ENCODE data around the gene GRM4. TPM values are rescaled to one million over a fixed set of nuclear protein-coding genes. Genes with fewer than 3 reads are reported as not detected.
A peak's percentile ranks its signal among the peaks of the same experiment; 100 is the strongest.

Gene GRM4
- total and polyA plus RNA-seq, 5 donors from 2014 or later, result not detected

DNA sequence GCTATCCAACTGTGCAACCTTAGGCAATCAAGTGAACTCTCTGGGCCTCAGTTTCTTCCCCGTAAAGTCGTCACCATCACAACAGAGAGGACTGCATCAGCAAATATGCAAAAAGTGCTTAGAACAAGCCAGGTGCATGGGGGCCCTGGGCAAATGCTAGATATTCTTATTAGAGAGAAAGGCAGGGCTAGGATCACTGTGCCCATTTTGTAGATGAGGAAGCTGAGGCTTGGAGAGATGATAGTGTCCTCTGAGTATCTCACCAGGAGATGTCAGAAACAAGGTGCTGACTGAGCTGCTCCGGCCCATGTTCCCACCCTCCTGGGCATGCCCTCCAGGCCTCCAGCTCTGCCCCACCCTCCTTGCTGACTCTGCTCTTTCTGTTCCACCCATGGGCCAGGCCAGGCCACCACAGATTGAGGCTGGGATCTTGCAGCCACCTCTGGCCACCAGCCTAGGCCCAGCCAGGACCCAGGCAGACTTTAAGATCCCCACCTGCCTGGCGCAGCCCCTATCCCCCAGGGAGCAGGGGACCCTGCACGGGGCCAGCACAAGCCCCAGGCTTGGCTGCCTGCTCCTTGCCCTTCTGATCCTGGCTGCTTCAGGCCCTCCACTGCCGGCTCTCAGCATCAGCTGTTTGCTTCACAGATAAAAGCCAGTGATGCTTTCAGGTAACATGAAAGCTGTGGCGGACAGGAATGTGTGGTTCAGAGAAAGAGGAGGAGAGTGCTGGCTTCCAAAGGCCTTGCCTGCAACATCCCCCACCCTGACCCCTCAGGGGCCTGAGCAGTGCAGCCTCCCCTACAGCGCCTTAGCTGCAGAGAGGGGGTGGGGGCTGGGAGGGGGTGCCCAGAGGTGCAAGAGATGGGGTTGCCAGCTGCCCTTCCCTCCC, 47.6 kb downstream of the GRM4 start:
- Histone ChIP-seq H3K4me3 (ENCODE audit: low read depth, low read length) (no peak overlapping the region), H3K27me3 (ENCODE audit: control insufficient read depth, insufficient read depth, low read length) (peaks cover 5% of the 10 kb centered on the region), H3K4me1 (ENCODE audit: control insufficient read depth, insufficient read depth, low read length, poor library complexity, severe bottlenecking) (no peaks in the 10 kb centered on the region), H3K9me3 (ENCODE audit: control insufficient read depth in 2 of 2, low read length in 2 of 2) (no peaks in the 10 kb centered on the region), H3K27ac (ENCODE audit: insufficient read depth, low read length, poor library complexity, severe bottlenecking) (no peak overlapping the region), H3K36me3 (ENCODE audit: control insufficient read depth, insufficient read depth, low read length) (no peaks in the 10 kb centered on the region)
- DNase-seq (no peak), ATAC-seq (ENCODE audit: low read depth in 2 of 2) (no peak)
- Mint-ChIP-seq H3K27me3 (peaks cover 12% of the 10 kb centered on the region), H3K4me3 (no peak overlapping the region), H3K4me1 (no peaks in the 10 kb centered on the region), H3K9me3 (peaks cover 0 to 4% (median 0%) of the 10 kb centered on the region in 7 donors), H3K27ac (no peak overlapping the region), H3K36me3 (no peaks in the 10 kb centered on the region)

DNA sequence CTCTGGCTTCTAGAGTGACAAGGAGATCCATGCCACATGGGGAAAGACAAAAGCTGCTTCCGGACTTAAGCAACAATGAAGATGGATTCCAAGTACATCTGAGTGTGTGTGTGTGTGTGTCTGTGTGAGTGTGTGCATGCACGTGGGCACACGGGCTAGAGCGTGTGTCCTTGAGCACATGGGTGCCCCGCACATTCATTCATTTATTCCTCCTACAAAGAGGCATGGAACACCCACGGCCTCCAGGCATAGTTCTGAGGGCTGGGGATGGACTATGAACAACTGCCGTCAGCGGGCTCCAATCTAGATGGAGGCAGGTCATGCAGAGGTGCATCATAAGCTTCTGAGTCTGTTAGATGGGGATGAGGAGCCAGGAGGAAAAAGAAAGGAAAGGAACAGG, 49.1 kb downstream of the GRM4 start:
- no peaks in the 10 kb centered on the region for H3K36me3 ChIP-seq (ENCODE audit: control insufficient read depth, insufficient read depth, low read length)
- H3K36me3 Mint-ChIP-seq, result no peaks in the 10 kb centered on the region
- no peaks in the 10 kb centered on the region for H3K4me1 ChIP-seq (ENCODE audit: control insufficient read depth, insufficient read depth, low read length, poor library complexity, severe bottlenecking)
- no peak for ATAC-seq (ENCODE audit: low read depth in 2 of 2)
- H3K9me3 Mint-ChIP-seq, result peaks cover 0 to 4% (median 0%) of the 10 kb centered on the region in 7 donors
- peaks cover 5% of the 10 kb centered on the region for H3K27me3 ChIP-seq (ENCODE audit: control insufficient read depth, insufficient read depth, low read length)
- peaks cover 15% of the 10 kb centered on the region for H3K27me3 Mint-ChIP-seq
- H3K9me3 ChIP-seq (ENCODE audit: control insufficient read depth in 2 of 2, low read length in 2 of 2), result no peaks in the 10 kb centered on the region
- H3K27ac Mint-ChIP-seq, result peak overlapping the region in 1 of 3 donors; percentile 27
- no peak overlapping the region for H3K4me3 Mint-ChIP-seq
- DNase-seq, result no peak
- no peak overlapping the region for H3K27ac ChIP-seq (ENCODE audit: insufficient read depth, low read length, poor library complexity, severe bottlenecking)
- no peak overlapping the region for H3K4me3 ChIP-seq (ENCODE audit: low read depth, low read length)
- H3K4me1 Mint-ChIP-seq, result no peaks in the 10 kb centered on the region

DNA sequence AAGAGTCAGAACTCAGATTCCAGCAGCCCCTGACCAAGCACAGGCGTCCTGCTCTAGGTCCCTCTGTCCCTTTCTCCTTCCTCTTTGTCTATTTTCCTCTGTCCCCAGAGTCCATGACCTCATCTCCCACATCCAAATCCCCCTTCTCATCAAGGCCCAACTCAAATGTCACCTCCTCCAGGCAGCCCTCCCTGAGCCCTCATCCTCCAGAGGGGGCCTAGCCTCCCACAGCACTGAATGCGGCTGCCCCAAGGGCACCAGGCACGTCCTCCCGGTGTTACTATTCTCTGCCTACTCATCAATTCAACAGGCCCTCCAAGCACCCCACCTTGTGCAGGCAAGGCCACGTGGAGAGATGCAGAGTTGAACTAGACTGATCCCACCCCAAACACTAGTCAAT, 49.7 kb downstream of the GRM4 start:
- peaks cover 15% of the 10 kb centered on the region for H3K27me3 Mint-ChIP-seq
- H3K36me3 Mint-ChIP-seq, result no peaks in the 10 kb centered on the region
- ATAC-seq (ENCODE audit: low read depth in 2 of 2) (no peak), DNase-seq (no peak)
- no peaks in the 10 kb centered on the region for H3K4me1 Mint-ChIP-seq
- no peak overlapping the region for H3K27ac Mint-ChIP-seq
- no peaks in the 10 kb centered on the region for H3K9me3 ChIP-seq (ENCODE audit: control insufficient read depth in 2 of 2, low read length in 2 of 2)
- no peak overlapping the region for H3K4me3 ChIP-seq (ENCODE audit: low read depth, low read length)
- peaks cover 5% of the 10 kb centered on the region for H3K27me3 ChIP-seq (ENCODE audit: control insufficient read depth, insufficient read depth, low read length)
- H3K9me3 Mint-ChIP-seq, result peaks cover 0 to 4% (median 0%) of the 10 kb centered on the region in 7 donors
- H3K4me3 Mint-ChIP-seq, result no peak overlapping the region
- H3K36me3 ChIP-seq (ENCODE audit: control insufficient read depth, insufficient read depth, low read length), result no peaks in the 10 kb centered on the region
- no peaks in the 10 kb centered on the region for H3K4me1 ChIP-seq (ENCODE audit: control insufficient read depth, insufficient read depth, low read length, poor library complexity, severe bottlenecking)
- H3K27ac ChIP-seq (ENCODE audit: insufficient read depth, low read length, poor library complexity, severe bottlenecking), result no peak overlapping the region

DNA sequence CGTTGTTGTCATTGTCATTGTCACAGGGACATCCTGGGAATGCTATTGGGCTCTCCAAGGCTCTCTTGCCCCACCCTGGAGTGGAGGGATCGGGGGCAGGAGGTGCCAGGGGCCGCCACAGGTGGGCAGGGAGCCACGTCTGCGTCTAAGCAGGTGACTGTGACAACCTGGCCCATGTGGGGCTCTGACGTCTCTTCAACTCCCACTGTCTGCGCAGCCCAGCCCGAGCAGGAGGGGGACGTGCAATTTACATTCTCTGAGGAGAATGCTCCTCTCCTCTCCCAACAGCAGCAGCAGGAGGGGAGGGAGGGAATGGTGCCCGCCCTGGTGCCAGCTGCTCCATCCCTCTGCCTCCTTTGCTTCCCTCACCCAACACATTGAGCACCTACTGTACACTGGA, 50.1 kb downstream of the GRM4 start:
- Mint-ChIP-seq H3K27ac (no peak overlapping the region), H3K4me1 (no peaks in the 10 kb centered on the region), H3K4me3 (no peak overlapping the region), H3K9me3 (peaks cover 0 to 4% (median 0%) of the 10 kb centered on the region in 7 donors), H3K27me3 (peaks cover 15% of the 10 kb centered on the region), H3K36me3 (no peaks in the 10 kb centered on the region)
- Histone ChIP-seq H3K27ac (ENCODE audit: insufficient read depth, low read length, poor library complexity, severe bottlenecking) (no peak overlapping the region), H3K9me3 (ENCODE audit: control insufficient read depth in 2 of 2, low read length in 2 of 2) (no peaks in the 10 kb centered on the region), H3K4me3 (ENCODE audit: low read depth, low read length) (no peak overlapping the region), H3K36me3 (ENCODE audit: control insufficient read depth, insufficient read depth, low read length) (no peaks in the 10 kb centered on the region), H3K4me1 (ENCODE audit: control insufficient read depth, insufficient read depth, low read length, poor library complexity, severe bottlenecking) (no peaks in the 10 kb centered on the region), H3K27me3 (ENCODE audit: control insufficient read depth, insufficient read depth, low read length) (peaks cover 5% of the 10 kb centered on the region)
- DNase-seq, result no peak
- no peak for ATAC-seq (ENCODE audit: low read depth in 2 of 2)

DNA sequence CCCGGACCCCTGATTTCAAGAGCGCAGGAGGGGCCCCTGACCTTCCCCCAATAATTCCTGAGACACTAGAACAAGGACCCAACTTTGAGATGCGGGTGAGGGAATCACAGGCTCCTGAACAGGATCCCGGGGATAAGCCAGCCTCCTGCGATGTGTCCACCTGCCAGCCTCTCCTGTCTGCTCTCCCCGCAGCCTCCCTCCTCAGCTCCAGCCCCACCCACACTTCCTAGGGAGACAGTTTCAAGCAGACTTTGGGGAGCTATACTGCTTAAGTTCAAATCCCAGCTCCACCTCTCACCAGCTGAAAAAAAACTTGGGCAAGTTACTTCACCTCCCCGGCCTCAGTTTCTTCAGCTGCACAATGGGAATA, 50.8 kb downstream of the GRM4 start:
- no peaks in the 10 kb centered on the region for H3K4me1 Mint-ChIP-seq
- H3K36me3 Mint-ChIP-seq, result no peaks in the 10 kb centered on the region
- ATAC-seq (ENCODE audit: low read depth in 2 of 2), result no peak
- Histone ChIP-seq H3K27me3 (ENCODE audit: control insufficient read depth, insufficient read depth, low read length) (peaks cover 5% of the 10 kb centered on the region), H3K4me1 (ENCODE audit: control insufficient read depth, insufficient read depth, low read length, poor library complexity, severe bottlenecking) (no peaks in the 10 kb centered on the region), H3K4me3 (ENCODE audit: low read depth, low read length) (no peak overlapping the region), H3K27ac (ENCODE audit: insufficient read depth, low read length, poor library complexity, severe bottlenecking) (no peak overlapping the region), H3K36me3 (ENCODE audit: control insufficient read depth, insufficient read depth, low read length) (no peaks in the 10 kb centered on the region), H3K9me3 (ENCODE audit: control insufficient read depth in 2 of 2, low read length in 2 of 2) (no peaks in the 10 kb centered on the region)
- H3K27me3 Mint-ChIP-seq, result peaks cover 15% of the 10 kb centered on the region
- DNase-seq, result no peak
- H3K4me3 Mint-ChIP-seq, result no peak overlapping the region
- H3K27ac Mint-ChIP-seq, result no peak overlapping the region
- H3K9me3 Mint-ChIP-seq, result peaks cover 0 to 4% (median 0%) of the 10 kb centered on the region in 7 donors

DNA sequence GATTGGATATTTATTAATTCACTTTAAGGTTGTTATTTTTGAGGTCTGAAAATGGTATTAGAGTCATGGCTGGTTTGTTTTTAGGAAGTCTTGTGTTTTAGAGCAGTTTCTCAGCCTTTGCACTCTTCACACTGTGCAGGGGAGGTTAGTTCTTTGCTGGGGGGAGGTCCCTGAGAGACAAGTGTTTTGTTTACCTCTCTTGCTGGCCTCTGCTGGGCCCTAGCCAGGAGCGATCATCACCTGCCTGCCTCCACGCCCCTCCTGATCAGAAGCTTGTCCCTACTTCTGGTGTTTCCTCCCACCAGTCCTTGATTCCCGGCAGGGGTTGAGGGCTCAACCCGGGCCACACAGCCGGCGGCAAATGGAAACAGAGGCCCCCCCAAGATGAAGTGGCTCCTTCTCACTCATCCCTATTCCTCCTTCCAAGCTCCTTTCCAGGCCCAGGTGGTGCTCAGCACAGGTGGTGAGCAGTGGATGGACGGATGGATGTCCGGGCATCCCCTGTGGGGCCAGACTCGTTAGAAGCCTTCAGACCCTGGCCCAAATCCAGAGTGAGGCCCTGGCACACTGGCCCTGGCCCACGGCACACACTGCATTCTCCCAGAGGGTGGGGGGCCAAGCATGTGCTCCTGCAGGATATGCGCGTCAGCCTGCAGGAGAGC, 51.3 kb downstream of the GRM4 start:
- ATAC-seq (ENCODE audit: low read depth in 2 of 2) (no peak), DNase-seq (no peak)
- Mint-ChIP-seq H3K9me3 (peaks cover 0 to 4% (median 0%) of the 10 kb centered on the region in 7 donors), H3K4me1 (no peaks in the 10 kb centered on the region), H3K27me3 (peaks cover 15% of the 10 kb centered on the region), H3K4me3 (no peak overlapping the region), H3K27ac (no peak overlapping the region), H3K36me3 (no peaks in the 10 kb centered on the region)
- peaks cover 5% of the 10 kb centered on the region for H3K27me3 ChIP-seq (ENCODE audit: control insufficient read depth, insufficient read depth, low read length)
- no peaks in the 10 kb centered on the region for H3K36me3 ChIP-seq (ENCODE audit: control insufficient read depth, insufficient read depth, low read length)
- H3K27ac ChIP-seq (ENCODE audit: insufficient read depth, low read length, poor library complexity, severe bottlenecking), result no peak overlapping the region
- no peak overlapping the region for H3K4me3 ChIP-seq (ENCODE audit: low read depth, low read length)
- no peaks in the 10 kb centered on the region for H3K9me3 ChIP-seq (ENCODE audit: control insufficient read depth in 2 of 2, low read length in 2 of 2)
- H3K4me1 ChIP-seq (ENCODE audit: control insufficient read depth, insufficient read depth, low read length, poor library complexity, severe bottlenecking), result no peaks in the 10 kb centered on the region

DNA sequence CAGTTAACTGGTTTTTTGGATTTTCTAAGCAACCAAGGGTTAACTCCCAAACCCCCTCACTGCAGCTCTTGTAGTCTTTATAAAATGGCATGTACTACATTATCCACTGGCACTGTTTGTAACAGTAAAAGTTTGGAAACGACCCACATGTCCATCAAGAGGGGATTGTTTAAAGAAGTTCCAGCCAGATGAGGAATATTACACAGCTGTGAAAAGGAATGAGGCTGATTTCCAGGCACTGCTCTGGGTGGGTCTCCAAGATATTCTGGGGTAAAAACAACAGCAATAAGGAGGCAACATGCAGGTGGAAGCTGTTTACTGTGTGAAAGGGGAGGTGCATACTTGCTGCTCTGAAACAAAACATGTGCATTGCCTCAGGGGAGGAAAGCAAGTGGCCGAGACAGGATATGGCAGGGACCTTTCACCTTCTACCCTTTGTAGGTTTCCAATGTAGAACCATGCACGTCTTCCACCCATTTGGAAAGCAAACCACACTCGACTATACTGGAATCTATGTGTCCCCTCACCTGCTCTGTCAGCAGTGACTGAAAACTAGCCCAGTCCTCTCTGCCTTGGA, 51.9 kb downstream of the GRM4 start:
- Mint-ChIP-seq H3K4me1 (no peaks in the 10 kb centered on the region), H3K36me3 (no peaks in the 10 kb centered on the region), H3K27me3 (peaks cover 15% of the 10 kb centered on the region), H3K9me3 (peaks cover 0 to 4% (median 0%) of the 10 kb centered on the region in 7 donors), H3K4me3 (no peak overlapping the region), H3K27ac (no peak overlapping the region)
- no peaks in the 10 kb centered on the region for H3K36me3 ChIP-seq (ENCODE audit: control insufficient read depth, insufficient read depth, low read length)
- H3K27me3 ChIP-seq (ENCODE audit: control insufficient read depth, insufficient read depth, low read length), result peaks cover 5% of the 10 kb centered on the region
- H3K4me1 ChIP-seq (ENCODE audit: control insufficient read depth, insufficient read depth, low read length, poor library complexity, severe bottlenecking), result no peaks in the 10 kb centered on the region
- no peaks in the 10 kb centered on the region for H3K9me3 ChIP-seq (ENCODE audit: control insufficient read depth in 2 of 2, low read length in 2 of 2)
- no peak overlapping the region for H3K4me3 ChIP-seq (ENCODE audit: low read depth, low read length)
- DNase-seq, result no peak
- no peak for ATAC-seq (ENCODE audit: low read depth in 2 of 2)
- no peak overlapping the region for H3K27ac ChIP-seq (ENCODE audit: insufficient read depth, low read length, poor library complexity, severe bottlenecking)

All from CD4-positive, CD25-positive, alpha-beta regulatory T cell (primary cell).